IPS DF 6.9 (cell line): ENCODE measurements around the gene FGF22.
"Not testable (repeated sequence)": the region's sequence is repeated elsewhere in the genome, so short reads cannot be mapped to it uniquely, and the experiment has no call there.

ENCODE experiments used
- DNase-seq: peaks from one replicate; pipeline ENCODE4 v3.0.0-alpha.2; 2013; ENCODE audit warnings: low read depth, low spot score
- H3K27ac ChIP-seq: one replicate; pipeline ENCODE4 v1.5.1; 2013; ENCODE audit warnings: low read length, control low read depth
- H3K27me3 ChIP-seq: 2 replicates; pipeline ENCODE4 v1.6.1; 2013; ENCODE audit warnings: mild to moderate bottlenecking, low read length; ENCODE audit not compliant: control insufficient read depth, insufficient read depth
- H3K36me3 ChIP-seq: 2 replicates; pipeline ENCODE4 v1.6.1; 2013; ENCODE audit warnings: low read length; ENCODE audit not compliant: control insufficient read depth, insufficient read depth
- H3K4me1 ChIP-seq: 2 replicates; pipeline ENCODE4 v1.6.1; 2013; ENCODE audit warnings: low read length; ENCODE audit not compliant: control insufficient read depth, insufficient read depth
- H3K4me3 ChIP-seq: 2 replicates; pipeline ENCODE4 v1.5.1; 2013; ENCODE audit warnings: mild to moderate bottlenecking, low read length
- H3K9me3 ChIP-seq: 2 replicates; pipeline ENCODE4 v1.6.1; 2013; ENCODE audit warnings: low read length, inconsistent platforms; ENCODE audit not compliant: control insufficient read depth, insufficient read depth
- WGBS: extraction: QIAGEN DNeasy Blood & Tissue Kit; methylation state at CpG from one replicate; pipeline ENCODE4 v1.1.7; 2013; ENCODE audit warnings: mixed read lengths, missing lambda C conversion rate; ENCODE audit not compliant: insufficient read length, insufficient coverage; 5-methylcytosine and 5-hydroxymethylcytosine counted together

Gene FGF22

DNA sequence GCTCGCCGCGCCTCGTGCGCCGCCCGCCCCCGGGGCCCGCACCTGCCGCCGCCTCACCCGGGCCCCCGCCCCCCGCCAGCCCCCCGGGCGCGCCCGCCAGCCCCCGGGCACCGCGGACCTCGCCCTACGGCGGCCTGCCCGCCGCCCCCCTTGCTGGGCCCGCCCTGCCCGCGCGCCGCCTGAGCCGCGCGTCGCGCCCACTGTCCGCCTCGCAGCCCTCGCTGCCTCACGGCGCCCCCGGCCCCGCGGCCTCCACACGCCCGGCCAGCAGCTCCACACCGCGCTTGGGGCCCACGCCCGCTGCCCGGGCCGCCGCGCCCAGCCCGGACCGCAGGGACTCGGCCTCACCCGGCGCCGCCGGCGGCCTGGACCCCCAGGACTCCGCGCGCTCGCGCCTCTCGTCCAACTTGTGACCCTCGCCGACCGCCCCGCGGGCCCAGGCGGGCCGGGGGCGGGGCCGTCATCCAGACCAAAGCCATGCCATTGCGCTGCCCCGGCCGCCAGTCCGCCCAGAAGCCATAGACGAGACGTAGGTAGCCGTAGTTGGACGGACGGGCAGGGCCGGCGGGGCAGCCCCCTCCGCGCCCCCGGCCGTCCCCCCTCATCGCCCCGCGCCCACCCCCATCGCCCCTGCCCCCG is 23.5 kb upstream of the FGF22 start:
- Histone ChIP-seq H3K4me1 (no peaks in the 10 kb centered on the region), H3K4me3 (peak overlapping the region; percentile 29; the same call in 1 of the 2 replicates), H3K27me3 (no peaks in the 10 kb centered on the region; the same call in 1 of the 2 replicates), H3K27ac (no peak overlapping the region), H3K9me3 (no peaks in the 10 kb centered on the region), H3K36me3 (peaks cover 22% of the 10 kb centered on the region)
- WGBS, result no CpG with 5 or more reads among the region's 97 CpGs
- DNase-seq, result no peak

- no CpG with 5 or more reads among the region's 58 CpGs for WGBS
- peaks cover 25% of the 10 kb centered on the region for H3K36me3 ChIP-seq
- no peak overlapping the region for H3K27ac ChIP-seq
- H3K27me3 ChIP-seq, result no peaks in the 10 kb centered on the region; the same call in 1 of the 2 replicates
- no peak overlapping the region for H3K4me3 ChIP-seq
- DNase-seq, result no peak
- no peaks in the 10 kb centered on the region for H3K4me1 ChIP-seq
- H3K9me3 ChIP-seq, result no peaks in the 10 kb centered on the region
Measured at GRCh38 chr19:616747-617526, 22.7 kb upstream of the FGF22 start.

DNA sequence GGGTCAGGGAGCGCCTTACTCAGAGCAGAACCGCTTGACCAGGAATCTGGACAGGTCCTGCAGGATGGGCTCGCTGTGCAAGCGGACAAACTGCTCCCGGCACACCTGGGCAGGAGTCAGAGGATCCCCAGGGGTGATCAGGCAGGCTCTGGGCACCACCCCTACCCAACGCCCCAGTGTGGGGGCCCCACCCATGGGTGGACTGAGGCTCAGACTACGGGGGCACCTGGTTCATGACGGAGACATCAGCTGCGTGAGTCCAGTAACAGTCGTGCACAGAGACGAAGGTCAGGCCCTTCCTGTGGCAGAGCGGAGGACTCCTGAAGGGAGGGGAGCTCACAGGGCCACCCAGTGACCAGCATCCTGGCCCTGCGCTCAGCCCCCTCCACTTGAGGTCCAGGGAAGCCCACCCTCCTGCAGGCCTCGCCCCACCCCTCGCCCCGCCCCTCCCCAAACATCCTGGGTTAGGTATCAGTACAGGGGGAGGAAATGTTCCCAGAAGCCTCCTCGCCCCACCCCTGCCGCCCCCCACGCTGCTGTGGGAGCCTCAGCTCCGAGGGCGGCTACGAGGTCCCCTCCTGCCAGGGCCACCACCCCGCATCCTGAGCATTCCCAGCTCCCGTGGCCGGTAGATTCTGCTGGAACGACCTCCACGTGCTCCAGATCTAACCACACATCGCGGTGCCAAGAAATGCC is 22.0 kb upstream of the FGF22 start:
- no peak overlapping the region for H3K4me3 ChIP-seq
- H3K36me3 ChIP-seq, result peaks cover 32% of the 10 kb centered on the region
- H3K4me1 ChIP-seq, result no peaks in the 10 kb centered on the region
- WGBS, result no CpG with 5 or more reads among the region's 29 CpGs
- no peaks in the 10 kb centered on the region; the same call in 1 of the 2 replicates for H3K27me3 ChIP-seq
- no peak for DNase-seq
- H3K9me3 ChIP-seq, result no peaks in the 10 kb centered on the region
- no peak overlapping the region for H3K27ac ChIP-seq

DNA sequence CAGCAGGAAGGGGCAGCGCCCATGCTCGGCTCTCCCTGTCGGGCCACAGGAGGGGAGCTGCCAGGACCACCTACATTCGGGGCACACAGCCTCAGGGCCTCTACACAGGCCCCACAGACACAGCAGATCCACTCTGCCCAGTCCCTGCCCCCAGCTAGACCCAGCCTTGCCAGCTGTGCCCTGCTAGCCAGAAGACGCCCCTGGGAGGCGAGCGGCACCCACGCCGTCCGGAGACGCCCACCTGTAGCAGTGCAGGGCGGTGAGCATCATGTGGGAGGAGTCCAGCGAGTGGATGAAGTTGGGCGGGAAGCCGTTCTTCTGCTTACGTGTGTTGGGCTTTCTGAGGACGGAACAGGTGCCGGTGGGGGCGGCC is 21.4 kb upstream of the FGF22 start:
- H3K27ac ChIP-seq, result no peak overlapping the region
- WGBS, result no CpG with 5 or more reads among the region's 19 CpGs
- H3K36me3 ChIP-seq, result peaks cover 37% of the 10 kb centered on the region

DNA sequence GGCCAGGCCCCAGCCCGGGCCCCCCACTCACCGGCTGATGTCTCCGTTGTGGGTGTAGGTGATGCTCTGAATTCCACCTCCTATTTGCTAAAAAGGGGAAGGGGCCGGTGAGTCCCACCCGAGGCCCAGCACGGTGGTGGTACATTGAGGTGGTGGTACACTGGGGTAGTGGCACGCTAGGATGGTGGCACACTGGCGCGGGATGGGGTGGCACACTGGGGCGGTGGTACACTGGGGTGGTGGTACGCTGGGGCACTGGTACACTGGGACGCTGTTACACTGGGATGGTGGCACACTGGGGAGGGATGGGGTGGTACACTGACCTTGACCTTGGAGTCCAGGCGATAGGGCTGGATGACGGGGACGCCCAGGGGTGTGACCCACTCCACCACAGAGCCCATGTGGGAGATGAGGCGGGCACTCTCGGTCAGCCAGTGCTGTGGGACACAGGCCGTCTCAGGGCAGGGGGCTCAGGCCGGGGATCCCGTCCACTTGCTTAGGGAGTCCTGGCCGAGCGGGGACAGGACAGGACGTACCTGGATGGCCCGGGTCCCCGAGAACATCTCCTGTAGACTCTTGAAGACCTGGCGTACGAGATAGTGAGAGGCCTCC is 20.9 kb upstream of the FGF22 start:
- H3K27ac ChIP-seq, result no peak overlapping the region
- no CpG with 5 or more reads among the region's 27 CpGs for WGBS
- H3K27me3 ChIP-seq, result no peaks in the 10 kb centered on the region; the same call in 1 of the 2 replicates
- H3K4me1 ChIP-seq, result no peaks in the 10 kb centered on the region
- peaks cover 41% of the 10 kb centered on the region for H3K36me3 ChIP-seq
- H3K9me3 ChIP-seq, result no peaks in the 10 kb centered on the region
- DNase-seq, result no peak
- no peak overlapping the region for H3K4me3 ChIP-seq

More for the DNA sequence above, 21.4 kb upstream of the FGF22 start:
- no peak for DNase-seq
- H3K9me3 ChIP-seq, result no peaks in the 10 kb centered on the region
- H3K27me3 ChIP-seq, result no peaks in the 10 kb centered on the region; the same call in 1 of the 2 replicates
- no peaks in the 10 kb centered on the region for H3K4me1 ChIP-seq
- no peak overlapping the region for H3K4me3 ChIP-seq

GRCh38 chr19:619286-620002 is 20.2 kb upstream of the FGF22 start:
- no peak for DNase-seq
- H3K4me1 ChIP-seq, result no peaks in the 10 kb centered on the region
- no peaks in the 10 kb centered on the region for H3K9me3 ChIP-seq
- no peak overlapping the region for H3K4me3 ChIP-seq
- no peak overlapping the region for H3K27ac ChIP-seq
- no CpG with 5 or more reads among the region's 47 CpGs for WGBS
- peaks cover 41% of the 10 kb centered on the region for H3K36me3 ChIP-seq
- no peaks in the 10 kb centered on the region; the same call in 1 of the 2 replicates for H3K27me3 ChIP-seq

- Histone ChIP-seq H3K4me1 (no peaks in the 10 kb centered on the region), H3K9me3 (no peaks in the 10 kb centered on the region), H3K4me3 (no peak overlapping the region), H3K36me3 (peaks cover 41% of the 10 kb centered on the region), H3K27me3 (no peaks in the 10 kb centered on the region; the same call in 1 of the 2 replicates), H3K27ac (no peak overlapping the region)
- no peak for DNase-seq
- WGBS, result no CpG with 5 or more reads among the region's 51 CpGs
Measured at GRCh38 chr19:620166-620862, 19.4 kb upstream of the FGF22 start.

- H3K4me3 ChIP-seq, H3K27me3 ChIP-seq, H3K27ac ChIP-seq, H3K9me3 ChIP-seq, DNase-seq, H3K4me1 ChIP-seq: not testable (repeated sequence)
- WGBS, result no CpG with 5 or more reads among the region's 48 CpGs
- H3K36me3 ChIP-seq, result peaks cover 41% of the 10 kb centered on the region
Measured at GRCh38 chr19:621191-621590, 18.5 kb upstream of the FGF22 start.

DNA sequence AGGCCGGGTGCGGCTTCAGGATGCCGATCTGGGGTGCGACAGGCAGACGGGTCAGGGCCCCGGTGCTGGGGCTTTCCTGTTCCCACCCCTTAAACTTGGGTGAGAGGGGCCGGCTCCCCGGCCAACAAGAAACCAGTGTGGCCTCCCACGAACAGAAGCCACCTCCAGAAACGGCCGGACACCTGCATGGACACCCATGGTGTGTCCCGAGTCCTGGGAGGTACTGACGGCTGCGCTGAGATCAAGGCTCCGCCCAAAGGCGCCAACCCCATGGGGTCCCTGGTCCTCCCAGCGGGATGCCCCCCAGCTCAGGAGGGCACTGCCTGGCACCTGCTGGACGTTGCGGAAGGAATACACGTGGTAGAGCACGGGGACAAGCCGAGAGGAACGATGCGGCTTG is 17.9 kb upstream of the FGF22 start:
- no peaks in the 10 kb centered on the region for H3K4me1 ChIP-seq
- DNase-seq, result no peak
- no peak overlapping the region for H3K4me3 ChIP-seq
- peaks cover 40% of the 10 kb centered on the region for H3K36me3 ChIP-seq
- no peak overlapping the region for H3K27ac ChIP-seq
- H3K9me3 ChIP-seq, result no peaks in the 10 kb centered on the region
- WGBS, result no CpG with 5 or more reads among the region's 24 CpGs
- H3K27me3 ChIP-seq, result no peaks in the 10 kb centered on the region
